NCI-H1105 (cell line): Measurements from ENCODE around the gene SETD9.

Experiments used
- DNase-seq: peaks from one replicate; lab custom pipeline; 2025; lab: John Stamatoyannopoulos, UW

SETD9 gene

GRCh38 chr5:56909294-56910209, at the start of gene SETD9:
Gene SETD9 (plus strand): TSS chr5:56909596. CDS start chr5:56909646, 50 bp downstream.
- DNase-seq = peak; percentile 89

- peak; percentile 7 for DNase-seq
These were observed 47.4 kb upstream of the SETD9 start for GRCh38 chr5:56861893-56862485.

GRCh38 chr5:56862909-56863308, 46.5 kb upstream of the SETD9 start:
- no peak for DNase-seq

GRCh38 chr5:56871777-56872176, 37.6 kb upstream of the SETD9 start:
- no peak for DNase-seq

GRCh38 chr5:56873056-56873455, 36.3 kb upstream of the SETD9 start:
- DNase-seq = no peak

GRCh38 chr5:56876327-56876726, 33.1 kb upstream of the SETD9 start:
- no peak for DNase-seq

- DNase-seq = no peak
These were observed 27.8 kb upstream of the SETD9 start for GRCh38 chr5:56881571-56881970.

GRCh38 chr5:56893251-56893951, 16.0 kb upstream of the SETD9 start:
- DNase-seq = no peak

- no peak for DNase-seq
These were observed 12.6 kb upstream of the SETD9 start for GRCh38 chr5:56896763-56897162.

- DNase-seq = no peak
These were observed 11.2 kb upstream of the SETD9 start for GRCh38 chr5:56898213-56898612.

GRCh38 chr5:56900395-56900794, 9.0 kb upstream of the SETD9 start:
- no peak for DNase-seq

- no peak for DNase-seq
These were observed 8.4 kb upstream of the SETD9 start for GRCh38 chr5:56900858-56901578.

- no peak for DNase-seq
These were observed 478 bp upstream of the SETD9 start for GRCh38 chr5:56908942-56909293.

GRCh38 chr5:56910210-56910965, 992 bp downstream of the SETD9 start:
- DNase-seq = peak; percentile 19

- DNase-seq = no peak
These were observed 4.4 kb downstream of the SETD9 start for GRCh38 chr5:56913766-56914165.

GRCh38 chr5:56914678-56915077, 5.3 kb downstream of the SETD9 start:
- DNase-seq = no peak

- no peak for DNase-seq
These were observed 8.1 kb downstream of the SETD9 start for GRCh38 chr5:56917534-56917933.

GRCh38 chr5:56918054-56918453, 8.7 kb downstream of the SETD9 start:
- DNase-seq = no peak

- no peak for DNase-seq
These were observed 10.7 kb downstream of the SETD9 start for GRCh38 chr5:56919942-56920662.

- DNase-seq = no peak
These were observed 13.5 kb downstream of the SETD9 start for GRCh38 chr5:56922922-56923321.

GRCh38 chr5:56934325-56934724, 24.9 kb downstream of the SETD9 start:
- no peak for DNase-seq
